ENCODE measurements around the gene CINP.
"Not testable (repeated sequence)": the region's sequence is repeated elsewhere in the genome, so short reads cannot be mapped to it uniquely, and the experiment has no call there.

Gene CINP

GRCh38 chr14:102353126-102353619 is 9.5 kb downstream of the CINP start:
- no peak for DNase-seq (ENCODE audit: low read depth)

- DNase-seq (ENCODE audit: low read depth): no peak
Observed at GRCh38 chr14:102352213-102352612, 10.5 kb downstream of the CINP start.

GRCh38 chr14:102351593-102351992 is 11.1 kb downstream of the CINP start:
- DNase-seq (ENCODE audit: low read depth): not testable (repeated sequence)

- no peak for DNase-seq (ENCODE audit: low read depth)
Observed at GRCh38 chr14:102351023-102351422, 11.7 kb downstream of the CINP start.

GRCh38 chr14:102348376-102348775 is 14.3 kb downstream of the CINP start:
- no peak for DNase-seq (ENCODE audit: low read depth)

GRCh38 chr14:102346645-102347044 is 16.0 kb downstream of the CINP start:
- DNase-seq (ENCODE audit: low read depth): no peak

GRCh38 chr14:102345232-102345631 is 17.5 kb downstream of the CINP start:
- DNase-seq (ENCODE audit: low read depth): no peak

GRCh38 chr14:102344485-102344884 is 18.2 kb downstream of the CINP start:
- no peak for DNase-seq (ENCODE audit: low read depth)

- no peak for DNase-seq (ENCODE audit: low read depth)
Observed at GRCh38 chr14:102344084-102344483, 18.6 kb downstream of the CINP start.

GRCh38 chr14:102342238-102342637 is 20.5 kb downstream of the CINP start:
- no peak for DNase-seq (ENCODE audit: low read depth)

- DNase-seq (ENCODE audit: low read depth): no peak
Observed at GRCh38 chr14:102341566-102341965, 21.1 kb downstream of the CINP start.

GRCh38 chr14:102338724-102339123 is 24.0 kb downstream of the CINP start:
- no peak for DNase-seq (ENCODE audit: low read depth)

GRCh38 chr14:102335163-102335562 is 27.5 kb downstream of the CINP start:
- DNase-seq (ENCODE audit: low read depth): no peak

- no peak for DNase-seq (ENCODE audit: low read depth)
Observed at GRCh38 chr14:102333795-102334705, 28.6 kb downstream of the CINP start.

- DNase-seq (ENCODE audit: low read depth): no peak
Observed at GRCh38 chr14:102333390-102333789, 29.3 kb downstream of the CINP start.

GRCh38 chr14:102330806-102331205 is 31.9 kb downstream of the CINP start:
- DNase-seq (ENCODE audit: low read depth): no peak

GRCh38 chr14:102329381-102329780 is 33.3 kb downstream of the CINP start:
- DNase-seq (ENCODE audit: low read depth): not testable (repeated sequence)

GRCh38 chr14:102326583-102326982 is 36.1 kb downstream of the CINP start:
- DNase-seq (ENCODE audit: low read depth): no peak

- DNase-seq (ENCODE audit: low read depth): no peak
Observed at GRCh38 chr14:102325791-102326345, 36.8 kb downstream of the CINP start.

- DNase-seq (ENCODE audit: low read depth): no peak
Observed at GRCh38 chr14:102323102-102323501, 39.6 kb downstream of the CINP start.

GRCh38 chr14:102321456-102322422 is 41.0 kb downstream of the CINP start:
- DNase-seq (ENCODE audit: low read depth): no peak

Measured in activated gamma-delta T cell treated with anti-CD3 and anti-CD28 coated beads, Interleukin-2, amount 50 U/mL, for 16 hours (primary cell).